T-helper 1 cell treated with Interleukin-12 subunit alpha and Interleukin-12 subunit beta and Interleukin-4 antibody, amounts not matched to agents 30 ng/mL and 1 ng/mL, for 36 hours (primary cell): Measurements from ENCODE around the gene MPHOSPH6. TPM values are rescaled to one million over a fixed set of nuclear protein-coding genes. Genes with fewer than 3 reads are reported as not detected.
"Not testable (repeated sequence)": the region's sequence is repeated elsewhere in the genome, so short reads cannot be mapped to it uniquely, and the experiment has no call there.

Experiments used
- intact Hi-C: fragments of 100-400 bp; cut with micrococcal nuclease; formaldehyde crosslinking; loops from one replicate; pipeline ENCODE4 v1.15.1; 2024
- total RNA-seq: library from RNA; stranded (reverse); gene quantifications from 2 replicates; pipeline ENCODE4 v1.2.3, GENCODE V29; 2022

MPHOSPH6 gene
- total RNA-seq, 1 donor from 2014 or later, result 34.6 TPM

GRCh38 chr16:82176204-82176603 is 6.2 kb upstream of the MPHOSPH6 start:
- intact Hi-C loops, result loop anchor here (10.0 kb wide), 1 partner anchor 479 kb away; no protein-coding TSS in a partner anchor

DNA sequence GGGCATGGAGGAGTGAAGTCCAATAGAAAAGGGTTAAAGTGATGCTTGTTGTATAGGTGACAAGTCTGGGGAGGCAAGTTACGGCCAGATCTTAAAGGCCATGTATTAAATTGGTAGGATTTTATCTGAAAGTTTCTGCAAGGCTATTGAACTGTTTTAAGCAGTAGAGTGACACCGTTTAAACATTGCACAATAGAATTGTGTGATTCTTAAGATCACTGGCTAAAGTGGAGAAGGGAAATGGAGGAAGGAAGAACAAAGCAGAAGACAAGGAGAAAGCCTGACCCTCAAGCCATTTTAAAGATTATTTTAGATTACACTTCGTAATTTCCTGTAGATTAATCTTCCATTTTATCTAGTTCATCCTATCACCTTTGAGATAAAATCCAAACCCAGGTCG is 5.6 kb upstream of the MPHOSPH6 start:
- intact Hi-C loops, result loop anchor here (10.0 kb wide), 1 partner anchor 479 kb away; no protein-coding TSS in a partner anchor

DNA sequence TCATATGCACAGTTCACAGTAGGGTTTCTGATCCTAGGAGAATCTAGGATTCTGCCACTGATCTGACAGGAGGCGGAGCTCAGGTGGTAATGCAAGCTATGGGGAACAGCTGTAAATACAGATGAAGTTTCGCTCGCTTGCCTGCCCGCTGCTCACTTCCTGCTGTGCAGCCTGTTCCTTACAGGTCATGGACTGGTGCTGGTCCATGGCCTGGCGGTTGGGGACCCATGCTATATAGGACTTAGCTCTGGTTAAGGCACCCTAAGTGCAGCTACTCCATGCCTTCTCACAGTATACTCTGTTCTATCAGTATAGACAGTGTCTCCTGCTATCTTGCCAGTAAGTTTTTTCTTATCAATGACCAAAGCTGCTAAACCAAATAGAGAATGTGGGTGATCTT is 2.4 kb downstream of the MPHOSPH6 start:
- intact Hi-C loops, result loop anchor here (5.0 kb wide), 2 partner anchors 35 to 1640 kb away; partner anchors contain the start of gene HSBP1

GRCh38 chr16:82160226-82160625 is 9.8 kb downstream of the MPHOSPH6 start:
- intact Hi-C loops, result no loop called here

GRCh38 chr16:82157836-82158235 is 12.2 kb downstream of the MPHOSPH6 start:
- intact Hi-C loops, result no loop called here

DNA sequence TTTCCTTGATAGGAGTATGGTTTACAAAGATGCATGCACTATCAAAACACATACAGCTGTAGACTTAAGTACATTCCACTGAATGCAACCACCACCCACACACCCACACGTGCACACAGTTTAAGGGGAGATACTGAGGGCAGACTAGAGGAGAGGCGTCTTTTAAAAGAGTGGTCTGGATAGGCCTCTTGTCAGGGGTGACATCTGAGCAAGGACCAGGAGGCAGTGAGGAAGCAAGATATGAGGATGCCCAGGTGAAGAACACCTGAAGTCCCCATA is 12.6 kb downstream of the MPHOSPH6 start:
- intact Hi-C loops, result no loop called here

DNA sequence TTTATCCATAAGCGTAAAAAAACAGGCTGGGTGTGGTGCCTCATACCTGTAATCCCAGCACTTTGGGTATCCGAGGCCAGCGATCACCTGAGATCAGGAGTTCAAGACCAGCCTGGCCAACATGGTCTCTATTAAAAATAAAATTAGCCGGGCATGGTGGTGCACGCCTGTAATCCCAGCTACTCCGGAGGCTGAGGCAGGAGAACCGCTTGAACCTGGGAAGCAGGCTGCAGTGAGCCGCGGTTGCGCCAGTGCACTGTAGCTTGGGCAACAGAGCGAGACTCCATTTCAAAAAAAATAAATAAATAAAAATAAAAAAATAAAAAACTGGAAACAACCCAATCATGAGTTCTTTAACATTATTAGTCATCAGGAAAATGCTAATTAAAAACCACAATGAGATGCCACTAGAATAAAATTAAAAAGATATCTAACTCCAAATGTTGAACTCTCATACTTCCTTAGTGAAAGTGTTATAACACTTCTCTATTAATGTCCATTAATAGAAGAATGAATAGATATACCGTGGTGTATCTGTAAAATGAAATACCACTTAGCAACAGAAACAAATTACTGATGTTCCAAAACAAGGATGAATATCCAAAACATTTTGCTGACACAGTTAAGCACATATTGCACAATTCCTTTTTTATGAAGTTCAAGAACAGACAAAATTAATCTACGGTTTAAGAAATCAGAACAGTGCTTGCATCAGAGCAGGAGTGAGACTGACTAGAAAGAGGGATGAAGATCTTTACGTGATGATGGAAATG is 13.1 kb downstream of the MPHOSPH6 start:
- intact Hi-C loops, result no loop called here

DNA sequence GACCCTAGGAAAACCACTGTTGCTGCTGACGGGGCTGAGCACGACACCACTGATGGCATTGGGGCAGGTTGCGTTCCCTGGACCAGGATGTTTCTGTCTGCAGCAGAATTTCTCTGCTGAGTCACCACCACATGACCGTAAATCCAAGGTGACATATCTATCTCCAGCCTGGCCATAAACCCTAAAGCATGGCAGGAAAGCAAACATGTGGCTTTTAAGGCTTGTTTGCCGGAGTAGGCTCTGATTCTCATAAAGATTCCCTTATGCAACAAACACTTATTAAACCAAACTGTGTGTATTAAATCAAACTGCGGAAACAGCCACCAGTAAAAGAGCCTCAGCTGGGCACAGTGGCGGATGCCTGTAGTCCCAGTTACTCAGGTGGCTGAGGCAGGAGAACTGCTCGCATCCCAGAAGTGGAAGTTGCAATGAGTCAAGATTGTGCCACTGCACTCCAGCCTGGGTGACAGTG is 17.3 kb downstream of the MPHOSPH6 start:
- intact Hi-C loops, result no loop called here

- intact Hi-C loops, result no loop called here
Measured at GRCh38 chr16:82152196-82152595, 17.8 kb downstream of the MPHOSPH6 start.

DNA sequence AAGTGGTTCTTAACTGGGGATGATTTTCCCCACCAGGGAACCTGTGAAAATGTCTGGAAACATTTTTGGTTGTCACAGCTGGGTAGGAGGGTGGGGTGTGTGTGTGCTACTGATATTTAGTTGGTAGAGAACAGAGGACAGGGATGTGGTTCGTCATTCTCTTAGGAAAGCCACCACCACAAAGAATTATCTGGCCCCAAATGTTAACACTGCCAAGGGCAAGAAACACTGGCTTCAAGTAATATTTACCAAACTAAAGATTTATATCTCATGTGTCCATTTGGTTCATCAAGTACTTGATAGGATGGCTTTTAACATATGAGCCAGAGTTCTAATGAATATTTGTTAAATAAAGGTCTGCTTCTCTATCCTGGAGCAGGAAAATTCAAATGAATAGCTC is 19.5 kb downstream of the MPHOSPH6 start:
- intact Hi-C loops, result no loop called here

- intact Hi-C loops, result no loop called here
Measured at GRCh38 chr16:82149536-82149935, 20.5 kb downstream of the MPHOSPH6 start.

DNA sequence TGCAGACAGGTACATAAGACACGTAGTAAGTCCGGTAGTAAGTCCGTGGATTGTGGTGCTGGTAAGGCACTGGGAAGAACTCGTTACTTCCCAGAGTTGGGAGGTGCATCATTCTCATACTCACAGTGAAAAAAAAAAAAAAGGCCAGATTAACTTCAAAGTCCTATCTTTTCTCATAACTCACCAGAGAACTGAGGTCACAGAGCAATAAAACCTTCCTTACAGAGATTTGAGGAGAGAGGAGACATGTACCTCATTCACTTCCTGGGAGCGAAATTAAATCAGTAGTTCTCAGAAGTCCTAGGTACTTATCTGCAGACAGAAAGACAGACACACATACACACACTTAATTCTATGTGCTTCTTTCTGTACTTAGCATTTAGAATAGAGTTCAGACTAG is 22.5 kb downstream of the MPHOSPH6 start:
- intact Hi-C loops, result no loop called here

- intact Hi-C loops, result no loop called here
Measured at GRCh38 chr16:82146957-82147356, 23.1 kb downstream of the MPHOSPH6 start.

- intact Hi-C loops, result no loop called here
Measured at GRCh38 chr16:82146556-82146955, 23.5 kb downstream of the MPHOSPH6 start.

GRCh38 chr16:82139286-82139571 is 30.8 kb downstream of the MPHOSPH6 start:
- intact Hi-C loops, result not testable (repeated sequence)

DNA sequence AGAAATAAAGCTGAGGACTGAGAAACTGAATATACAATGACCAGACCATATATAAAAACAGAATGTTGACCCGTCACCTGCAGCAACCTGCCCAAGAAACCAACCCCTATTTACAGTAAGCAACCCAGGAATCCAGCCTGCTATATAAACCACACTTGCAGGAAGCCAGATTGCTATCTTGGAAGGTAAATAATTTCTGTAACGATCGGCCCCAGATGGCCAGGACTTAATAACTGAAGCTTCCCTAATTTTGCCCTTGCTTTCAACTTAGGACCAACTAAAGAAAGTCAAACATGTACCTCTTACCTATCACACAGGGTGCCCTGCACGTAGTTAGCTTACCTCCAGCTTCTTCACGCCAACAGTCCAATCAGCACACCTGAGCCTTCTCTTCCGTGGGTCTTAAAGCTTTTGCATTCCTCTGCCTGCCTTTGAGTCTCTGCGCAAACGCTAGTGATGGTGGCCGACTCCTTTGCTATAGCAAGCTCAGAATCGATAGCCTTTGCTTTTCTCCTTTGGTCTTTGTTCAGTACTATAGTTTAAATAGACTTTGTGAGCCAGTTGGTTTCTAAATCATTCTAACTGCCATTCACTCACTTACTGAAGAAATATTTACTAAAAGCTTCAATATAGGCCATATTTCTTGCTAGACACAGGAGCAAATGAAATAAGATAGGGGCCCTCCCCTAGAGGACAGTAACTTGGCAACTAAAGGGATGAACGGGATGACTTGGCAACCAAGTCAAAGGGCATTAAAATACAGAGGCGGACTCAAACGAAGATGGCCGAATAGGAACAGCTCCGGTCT is 31.3 kb downstream of the MPHOSPH6 start:
- intact Hi-C loops, result no loop called here

DNA sequence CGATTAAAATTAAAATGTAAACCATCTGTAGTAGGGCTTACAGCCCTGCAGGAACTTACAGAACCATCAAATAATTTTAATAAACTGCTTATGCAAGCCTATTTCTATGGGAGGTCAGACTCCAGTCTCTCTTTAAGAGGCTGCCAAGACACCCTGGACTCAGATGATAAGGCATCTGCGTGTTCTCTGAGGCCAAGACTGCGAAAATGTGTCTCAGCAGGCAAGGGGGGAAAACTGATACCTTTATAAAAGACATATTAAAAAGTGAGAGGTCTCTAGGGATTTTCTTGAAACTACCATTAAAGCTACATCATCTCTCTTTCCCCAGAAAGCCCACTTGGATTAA is 32.2 kb downstream of the MPHOSPH6 start:
- intact Hi-C loops, result no loop called here

DNA sequence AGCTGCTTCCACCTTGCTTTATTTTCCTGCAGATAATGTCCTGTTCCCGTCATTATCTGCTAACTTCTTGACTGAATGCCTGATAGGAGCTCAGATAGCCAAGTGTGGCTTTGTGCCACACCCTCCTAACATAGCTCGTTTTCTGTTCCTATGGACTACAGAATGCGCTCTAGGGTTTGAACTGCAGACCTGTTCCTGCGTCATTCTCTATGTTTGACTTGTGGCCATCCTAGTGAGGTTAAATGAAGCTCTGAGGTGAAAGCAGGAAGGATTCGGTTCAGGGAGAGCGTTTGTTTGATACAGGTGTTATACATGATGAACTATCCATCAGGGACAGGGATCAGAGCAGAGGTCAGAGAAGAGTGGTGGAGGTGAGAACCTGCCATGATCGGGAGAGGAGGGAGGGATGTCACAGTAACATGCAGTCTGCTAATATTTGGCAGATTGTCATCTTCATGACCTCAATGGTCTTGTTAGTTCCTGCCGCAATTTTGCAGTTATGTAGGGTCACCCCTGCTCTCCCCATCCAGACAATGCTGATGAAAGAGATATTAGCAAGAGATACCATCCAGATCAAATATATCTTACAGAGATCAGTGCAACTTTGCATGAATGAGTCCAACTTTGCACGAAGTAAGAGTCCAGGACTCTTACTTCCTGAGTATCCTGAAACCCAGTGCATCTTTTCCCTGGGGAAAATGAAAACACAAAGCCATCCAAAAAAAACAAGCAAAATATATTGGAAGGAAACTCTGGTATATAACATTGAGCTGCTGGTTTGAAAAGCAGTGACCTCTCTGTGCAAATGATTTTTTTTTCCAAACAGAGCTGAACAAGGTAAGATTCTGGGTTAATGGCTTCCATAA is 32.8 kb downstream of the MPHOSPH6 start:
- intact Hi-C loops, result no loop called here

DNA sequence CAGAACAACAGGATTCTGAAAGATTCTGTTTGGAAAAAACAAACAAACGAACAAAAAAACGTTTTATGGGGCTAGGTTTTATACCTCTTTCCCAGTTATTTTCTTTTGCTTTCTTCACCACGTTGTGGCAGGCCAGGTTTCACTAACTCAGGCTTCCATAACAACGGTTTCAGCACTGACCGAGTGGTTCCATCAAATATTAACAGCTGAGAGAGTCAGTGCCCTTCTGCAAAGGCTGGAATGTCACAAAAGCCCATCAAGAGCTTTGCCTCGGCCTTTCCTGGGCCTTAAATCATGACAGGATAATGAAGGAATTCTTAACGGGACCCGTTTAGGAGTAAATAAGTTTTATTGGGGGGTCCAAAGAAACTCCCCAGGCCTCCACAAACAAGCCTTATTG is 34.2 kb downstream of the MPHOSPH6 start:
- intact Hi-C loops, result no loop called here

DNA sequence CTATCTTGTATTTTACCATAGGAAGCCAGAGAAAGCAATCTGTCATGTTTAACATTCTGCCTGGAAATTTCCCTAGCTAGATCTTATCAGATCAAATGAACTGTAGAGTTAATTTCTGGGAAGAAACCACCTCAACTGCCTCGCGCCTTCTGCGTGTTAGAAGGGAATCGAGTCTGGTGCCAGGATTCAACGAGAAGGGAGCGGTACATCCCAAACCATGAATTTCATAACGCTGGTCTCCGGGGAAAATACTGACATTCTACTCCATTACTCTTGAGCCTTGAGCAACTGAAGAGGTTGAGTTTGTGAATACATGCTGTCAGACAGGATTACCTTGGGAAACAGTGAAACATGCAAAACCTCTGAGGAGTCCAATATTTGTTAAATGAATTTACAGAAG is 35.2 kb downstream of the MPHOSPH6 start:
- intact Hi-C loops, result loop anchor here (5.0 kb wide), 1 partner anchor 32 kb away; no protein-coding TSS in a partner anchor

GRCh38 chr16:82133798-82134197 is 36.2 kb downstream of the MPHOSPH6 start:
- intact Hi-C loops, result loop anchor here (5.0 kb wide), 1 partner anchor 34 kb away; no protein-coding TSS in a partner anchor

DNA sequence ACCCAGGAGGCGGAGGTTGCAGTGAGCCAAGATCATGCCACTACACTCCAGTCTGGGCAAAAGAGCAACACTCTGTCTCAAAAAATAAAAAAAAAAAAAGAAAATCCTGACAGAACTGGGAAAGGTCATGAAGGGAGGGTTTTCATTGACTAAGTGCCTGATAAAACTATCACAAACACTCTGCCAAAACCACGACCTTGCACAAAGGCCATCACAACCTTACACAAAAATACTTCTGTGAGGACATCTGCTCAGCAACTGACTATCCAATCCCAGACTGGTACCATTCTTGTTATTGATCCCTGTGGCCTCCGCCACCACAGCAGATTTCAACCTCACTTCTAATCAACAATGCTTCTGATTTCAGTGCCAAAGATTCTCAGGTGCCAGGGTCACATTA is 40.1 kb downstream of the MPHOSPH6 start:
- intact Hi-C loops, result loop anchor here (5.0 kb wide), 1 partner anchor 37 kb away; no protein-coding TSS in a partner anchor
